ENCODE data around the gene ABHD11.
"Not testable (repeated sequence)": the region's sequence is repeated elsewhere in the genome, so short reads cannot be mapped to it uniquely, and the experiment has no call there.

The ABHD11 gene

DNA sequence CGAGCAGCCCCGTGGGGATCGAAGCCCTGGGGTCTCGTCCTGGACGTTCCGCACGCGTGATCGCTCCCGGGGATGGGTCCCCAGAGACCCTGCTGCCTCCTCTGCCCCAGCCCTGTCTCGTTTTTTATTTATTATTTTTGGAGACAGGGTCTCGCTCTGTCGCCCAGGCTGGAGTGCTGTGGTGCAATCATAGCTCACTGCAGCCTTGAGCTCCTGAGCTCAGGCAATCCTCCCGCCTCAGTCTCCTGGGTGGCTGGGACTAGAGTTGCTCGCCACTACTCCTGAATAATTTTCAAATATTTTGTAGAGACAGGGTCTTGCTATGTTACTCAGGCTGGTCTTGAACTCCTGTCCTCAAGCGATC is 18.8 kb downstream of the ABHD11 start:
- DNase-seq (ENCODE audit: extremely low read depth in 1 of 2, low read depth in 1 of 2): no peak

DNA sequence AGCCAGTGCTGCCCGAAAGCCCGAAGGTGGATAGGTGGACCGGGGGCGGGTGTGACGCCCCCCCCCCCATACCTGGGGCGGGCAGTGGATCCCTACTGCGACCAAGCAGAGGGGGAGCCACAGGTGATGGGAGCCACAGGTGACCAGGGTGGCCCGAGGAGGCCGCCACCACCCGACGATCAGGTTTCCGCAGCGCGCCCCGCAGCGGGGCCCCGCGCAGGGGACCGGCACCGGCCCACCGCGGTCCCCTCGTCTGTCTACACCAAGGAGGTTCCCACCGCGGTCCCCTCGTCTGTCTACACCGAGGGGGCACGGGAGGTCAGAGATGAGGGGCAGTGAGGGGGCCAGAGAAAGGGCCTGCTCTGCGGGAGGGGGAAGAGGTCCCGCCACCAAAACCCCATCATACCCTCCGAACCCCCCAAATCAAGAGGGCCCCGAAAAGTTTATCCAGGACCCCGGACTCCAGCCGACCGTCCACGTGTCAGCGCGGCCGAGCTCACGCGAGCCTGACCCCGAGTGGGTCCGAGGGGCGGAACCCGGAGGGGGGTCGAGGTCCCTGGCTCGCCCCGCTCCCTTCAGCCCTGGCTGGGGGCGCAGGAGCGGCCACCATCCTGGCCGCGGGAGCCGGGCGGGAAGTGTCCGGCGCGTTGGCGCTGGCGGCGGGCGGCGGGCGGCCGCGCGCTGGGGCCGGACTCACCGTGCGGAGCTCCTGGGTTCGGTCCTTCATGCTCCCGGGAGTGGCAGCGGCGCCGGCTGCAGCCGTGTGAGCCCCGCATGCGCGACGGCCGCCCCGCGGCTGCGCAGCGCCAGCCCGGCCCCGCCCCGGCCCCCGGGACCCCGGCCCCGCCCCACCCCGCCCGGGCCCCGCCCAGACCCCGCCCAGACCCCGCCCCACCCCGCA is 19.4 kb downstream of the ABHD11 start, which contains the start of gene STX1A:
STX1A (minus strand) TSS at position 765 of the 901 bp plus-strand sequence; CDS start at position 727, 38 bp downstream.
- DNase-seq (ENCODE audit: extremely low read depth in 1 of 2, low read depth in 1 of 2): peak in 1 of 2 donors; percentile 62

DNA sequence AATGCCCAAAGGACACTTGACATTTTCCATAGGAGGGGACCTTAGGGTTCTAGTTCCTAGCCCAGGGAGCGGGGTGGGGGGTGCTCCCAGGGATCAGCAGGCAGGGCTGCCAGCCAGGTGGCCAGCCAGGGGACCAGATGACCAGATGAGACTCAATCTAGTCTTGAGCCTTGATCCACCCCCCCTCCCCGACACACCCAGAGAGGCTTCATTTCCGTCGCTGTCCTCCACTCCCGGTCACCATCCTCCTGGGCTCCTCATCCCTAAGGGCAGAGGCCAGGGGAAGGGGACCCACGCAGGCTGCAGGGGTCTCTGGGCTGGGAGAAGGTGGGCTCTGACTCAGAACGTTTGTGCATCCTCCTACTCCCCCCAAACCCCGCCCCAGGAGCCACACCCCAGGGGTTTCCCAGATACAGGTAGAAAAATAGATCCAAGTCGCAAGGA is 20.1 kb downstream of the ABHD11 start:
- DNase-seq (ENCODE audit: extremely low read depth in 1 of 2, low read depth in 1 of 2): no peak

DNA sequence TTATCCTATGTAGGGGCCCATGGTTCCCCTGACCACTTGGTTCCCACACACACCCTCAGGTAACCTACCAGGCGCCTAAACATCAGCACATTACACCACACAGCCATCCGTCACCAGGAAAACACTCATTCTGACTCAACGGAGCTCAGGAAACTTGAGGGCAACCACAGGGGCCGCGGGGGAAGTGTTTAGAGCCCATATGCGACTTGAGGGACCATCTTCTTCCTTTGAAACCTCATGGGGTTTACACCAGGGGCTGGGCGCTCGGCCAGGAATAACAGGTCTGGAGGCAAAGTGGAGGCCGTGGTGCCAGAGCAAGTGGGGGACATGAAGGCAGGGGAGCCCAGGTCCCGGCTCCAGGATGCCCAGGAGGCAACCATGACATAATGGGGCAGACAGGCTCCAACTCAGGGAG is 20.6 kb downstream of the ABHD11 start:
- DNase-seq (ENCODE audit: extremely low read depth in 1 of 2, low read depth in 1 of 2): peak; percentile 57 to 60

DNA sequence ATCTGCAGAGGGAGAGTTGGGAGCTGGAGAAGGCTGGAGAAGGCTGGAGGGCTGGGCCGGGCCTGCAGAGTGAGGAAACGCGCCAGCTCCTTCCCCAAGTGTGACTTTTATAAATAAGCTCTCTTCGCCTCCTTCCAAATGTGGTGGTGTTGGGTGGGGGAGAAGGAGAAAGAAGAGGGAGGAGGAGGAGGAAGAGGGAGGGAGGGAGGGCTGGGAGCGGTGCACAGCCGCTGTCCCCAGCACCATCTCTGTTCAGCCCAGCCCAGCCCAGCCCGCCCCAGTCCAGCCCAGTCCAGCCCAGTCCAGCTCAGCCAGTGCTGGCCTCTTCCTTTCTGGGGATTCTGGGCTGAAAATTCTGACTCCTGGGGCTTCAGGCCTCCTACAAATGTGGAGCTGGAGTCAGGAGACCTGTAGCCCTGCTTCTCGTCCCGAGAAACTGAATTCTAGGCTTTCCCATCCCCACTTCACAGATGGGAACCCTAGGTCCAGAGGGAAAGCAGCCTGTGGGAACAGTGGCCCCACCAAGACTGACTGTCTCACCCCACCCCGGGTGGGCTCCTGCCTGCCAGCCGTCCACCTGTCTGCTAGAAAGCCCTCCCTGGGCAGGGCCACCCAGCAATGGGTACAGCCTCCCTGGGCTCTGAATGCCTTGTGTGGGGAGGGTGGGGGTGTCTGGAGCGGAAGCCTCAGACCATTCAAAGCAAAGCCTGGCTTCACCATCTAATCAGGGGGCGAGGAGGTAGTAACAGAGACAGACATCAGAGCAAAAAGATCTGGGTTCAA is 21.4 kb downstream of the ABHD11 start:
- no peak for DNase-seq (ENCODE audit: extremely low read depth in 1 of 2, low read depth in 1 of 2)

DNA sequence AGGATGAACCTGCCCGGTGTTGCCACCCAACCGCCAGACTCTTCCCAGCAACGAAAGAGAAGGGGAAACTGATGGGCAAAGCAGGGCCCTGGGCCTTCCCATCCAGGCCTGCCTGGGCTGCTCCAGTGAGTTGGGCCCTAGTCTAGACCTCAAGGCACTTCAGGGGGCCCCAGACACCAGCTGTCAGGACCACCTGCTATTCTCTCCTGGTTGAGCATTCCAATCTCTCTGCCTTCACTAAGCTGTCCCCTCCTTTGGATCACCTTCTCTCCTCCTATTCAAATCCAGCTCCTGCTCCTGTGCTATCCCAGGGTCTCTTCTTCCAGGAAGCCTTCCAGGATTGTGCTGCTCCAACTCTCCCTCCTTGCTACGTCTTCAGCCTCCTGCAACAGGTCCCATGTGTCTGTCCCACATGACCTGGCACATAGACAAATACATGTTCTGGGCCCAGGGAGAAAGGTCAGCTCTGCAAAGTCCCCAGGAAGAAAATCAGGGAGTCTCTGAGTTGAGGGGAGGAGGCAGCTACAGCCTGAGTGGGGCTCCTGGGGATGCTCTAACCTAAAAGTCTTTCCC is 22.2 kb downstream of the ABHD11 start:
- no peak for DNase-seq (ENCODE audit: extremely low read depth in 1 of 2, low read depth in 1 of 2)

DNA sequence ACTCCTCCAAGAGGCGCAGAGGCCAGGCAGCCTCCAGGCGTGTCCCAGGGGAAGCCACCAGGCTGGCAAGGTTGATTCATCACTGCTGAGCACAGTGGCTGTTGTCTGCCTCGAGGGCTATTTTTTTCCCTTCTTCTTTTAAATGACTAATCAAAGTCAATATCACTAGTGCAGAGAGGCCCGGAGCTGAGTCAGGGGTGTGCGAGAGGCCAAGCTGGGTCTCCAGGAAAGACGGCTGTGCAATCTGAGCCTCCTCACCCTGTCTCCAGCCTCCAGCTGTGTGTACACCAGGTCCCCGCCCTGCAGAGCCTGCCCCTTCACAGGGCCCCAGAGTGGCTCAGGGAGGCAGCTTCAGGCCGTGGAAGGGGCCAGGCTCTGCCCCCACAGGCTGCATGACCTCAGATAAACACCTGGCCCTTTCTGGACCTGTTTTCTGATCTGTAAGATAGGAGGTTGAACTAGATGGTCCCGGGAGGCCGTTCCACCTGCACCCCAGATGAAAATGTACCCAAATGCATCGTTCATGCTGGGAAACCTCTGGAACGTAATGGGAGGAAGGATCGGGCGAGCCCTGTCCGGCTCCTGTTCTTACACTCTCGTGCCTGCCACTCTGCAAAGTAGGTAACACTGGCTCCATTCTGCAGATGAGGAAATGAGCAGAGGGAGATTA is 22.8 kb downstream of the ABHD11 start:
- DNase-seq (ENCODE audit: extremely low read depth in 1 of 2, low read depth in 1 of 2): no peak

DNA sequence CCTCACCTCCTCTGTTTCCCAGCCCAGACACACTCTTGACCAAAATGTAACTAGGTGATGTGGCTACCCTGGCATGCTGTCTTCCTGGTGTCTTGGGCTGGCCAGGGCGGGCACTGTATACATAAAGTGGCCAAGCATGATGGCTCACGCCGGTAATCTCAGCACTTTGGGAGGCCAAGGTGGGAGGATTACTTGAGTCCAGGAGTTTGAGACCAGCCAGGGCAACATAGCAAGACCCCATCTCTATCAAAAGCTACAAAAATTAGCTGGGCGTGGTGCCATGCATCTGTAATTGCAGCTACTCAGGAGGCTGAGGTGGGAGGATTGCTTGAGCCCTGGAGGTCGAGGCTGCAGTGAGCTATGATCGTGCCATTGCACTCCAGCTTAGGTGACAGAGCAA is 25.3 kb downstream of the ABHD11 start:
- not testable (repeated sequence) for DNase-seq (ENCODE audit: extremely low read depth in 1 of 2, low read depth in 1 of 2)

DNA sequence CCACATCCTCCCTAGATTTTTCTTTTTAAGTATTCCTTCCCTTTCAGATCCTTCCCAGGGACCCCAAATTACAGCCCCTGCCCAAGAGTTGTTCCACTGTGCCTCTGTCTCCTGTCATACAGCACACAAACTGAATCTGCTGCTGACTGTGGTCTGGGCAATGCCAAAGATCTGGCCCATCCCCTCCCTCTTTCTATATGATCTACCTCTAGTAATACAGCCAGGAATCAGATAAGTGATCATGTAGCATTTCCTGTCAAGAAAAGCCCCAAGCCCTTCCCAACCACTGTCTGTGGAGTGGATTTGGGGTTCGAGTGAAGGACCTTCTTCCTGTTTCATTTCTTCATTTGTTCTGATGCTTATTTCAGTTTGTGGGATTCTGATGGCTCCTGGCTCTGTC is 25.8 kb downstream of the ABHD11 start:
- DNase-seq (ENCODE audit: extremely low read depth in 1 of 2, low read depth in 1 of 2): no peak

DNA sequence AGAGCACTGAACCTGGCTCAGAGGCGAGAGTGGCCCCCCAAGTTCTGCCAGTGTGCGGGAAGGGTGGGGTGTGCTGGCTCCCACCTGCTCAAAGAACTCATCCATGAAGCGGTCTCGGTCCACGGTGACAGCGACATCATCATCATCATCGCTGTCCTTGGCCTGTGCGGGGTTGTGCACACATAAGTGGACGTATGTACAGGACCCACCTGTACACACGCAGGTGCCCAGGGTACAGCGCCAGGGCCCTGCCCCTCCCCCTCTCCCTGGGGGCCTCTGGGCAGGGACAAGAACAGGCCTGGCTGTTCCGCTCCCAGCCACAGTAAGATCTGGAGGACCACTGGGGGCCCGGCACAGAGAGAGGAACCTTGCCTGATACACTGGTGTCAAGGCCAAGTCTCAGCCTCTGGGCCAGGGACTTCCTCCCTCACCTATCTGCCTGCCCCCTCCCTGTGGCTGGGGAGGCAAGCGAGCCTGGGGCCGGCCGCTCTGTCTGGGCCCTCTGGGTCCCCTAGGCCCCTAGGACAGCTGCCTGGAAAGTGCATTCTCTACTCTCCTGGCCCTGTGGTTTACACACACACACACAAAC is 29.5 kb downstream of the ABHD11 start:
- DNase-seq (ENCODE audit: extremely low read depth in 1 of 2, low read depth in 1 of 2): no peak

DNA sequence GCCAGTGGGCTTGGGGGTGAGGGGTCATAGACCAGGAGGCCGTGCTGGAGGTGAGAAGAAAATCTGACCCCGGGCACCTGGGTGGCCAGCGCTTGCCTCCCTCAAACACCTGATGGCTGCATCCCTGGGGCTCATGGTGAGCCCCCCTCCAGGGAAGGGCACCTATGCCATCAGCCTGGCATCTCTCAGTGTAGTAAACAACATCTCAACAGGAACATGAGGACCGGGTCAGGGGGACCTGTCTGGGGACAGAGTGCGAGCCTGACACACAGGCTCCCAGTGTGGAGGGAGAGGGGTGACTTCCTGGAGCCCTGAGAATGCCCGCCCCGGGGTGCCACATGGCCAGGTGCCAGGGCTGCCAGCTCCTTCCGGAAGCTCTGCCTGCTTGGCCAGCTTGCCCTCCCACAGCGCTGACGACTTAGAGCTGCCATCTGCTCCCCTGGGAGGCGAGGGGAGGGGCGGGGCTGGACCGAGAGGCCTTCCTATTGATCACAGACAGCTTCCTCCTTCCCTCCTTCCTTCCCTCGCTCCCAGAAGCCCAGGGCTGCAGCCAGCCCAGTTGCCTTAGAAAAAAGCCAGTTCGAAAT is 31.5 kb downstream of the ABHD11 start:
- DNase-seq (ENCODE audit: extremely low read depth in 1 of 2, low read depth in 1 of 2): no peak

DNA sequence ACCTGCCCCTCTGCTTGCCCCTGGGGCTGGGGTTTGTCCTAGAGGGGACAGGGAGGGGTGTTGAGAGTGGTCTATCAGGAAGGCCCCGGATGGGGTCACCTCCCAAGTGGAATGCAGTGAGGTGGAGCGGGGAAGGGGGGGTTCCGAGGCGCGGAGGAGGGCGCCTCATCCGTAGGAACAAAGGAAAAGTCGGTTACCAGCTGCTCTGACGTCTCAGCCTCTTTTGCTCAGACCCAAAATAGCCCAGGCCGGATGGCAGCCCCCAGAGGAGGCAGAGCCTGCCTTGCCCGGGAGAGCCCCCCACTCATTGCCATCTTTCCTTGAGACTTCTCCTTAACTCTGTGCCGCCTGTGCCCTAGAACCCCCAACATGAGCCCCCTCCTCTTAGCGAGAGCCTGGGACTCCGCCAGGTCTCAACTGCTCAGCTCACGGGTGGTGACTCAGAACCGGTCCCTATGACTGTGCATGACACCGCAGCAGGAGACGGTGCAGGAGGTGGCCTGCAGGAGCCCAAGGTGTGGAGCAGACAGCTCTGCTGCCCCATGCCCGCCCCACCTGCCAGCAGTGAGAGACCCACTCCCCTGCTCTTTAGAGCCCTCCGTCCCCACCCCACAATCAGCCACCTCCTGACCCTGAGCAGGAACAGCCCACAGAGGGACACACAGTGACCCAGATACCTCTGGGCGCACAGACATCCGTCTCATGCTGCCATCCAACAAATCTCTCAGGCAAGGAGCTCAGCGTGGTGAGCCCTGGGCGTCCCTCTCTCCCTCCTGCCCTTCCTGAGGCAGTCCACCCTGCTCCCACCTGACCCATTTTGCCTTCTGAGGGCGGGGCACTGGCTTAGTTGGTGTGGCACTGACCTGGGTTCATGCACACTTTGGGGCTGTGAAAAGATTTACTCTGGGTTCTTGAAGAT is 32.2 kb downstream of the ABHD11 start:
- no peak for DNase-seq (ENCODE audit: extremely low read depth in 1 of 2, low read depth in 1 of 2)

DNA sequence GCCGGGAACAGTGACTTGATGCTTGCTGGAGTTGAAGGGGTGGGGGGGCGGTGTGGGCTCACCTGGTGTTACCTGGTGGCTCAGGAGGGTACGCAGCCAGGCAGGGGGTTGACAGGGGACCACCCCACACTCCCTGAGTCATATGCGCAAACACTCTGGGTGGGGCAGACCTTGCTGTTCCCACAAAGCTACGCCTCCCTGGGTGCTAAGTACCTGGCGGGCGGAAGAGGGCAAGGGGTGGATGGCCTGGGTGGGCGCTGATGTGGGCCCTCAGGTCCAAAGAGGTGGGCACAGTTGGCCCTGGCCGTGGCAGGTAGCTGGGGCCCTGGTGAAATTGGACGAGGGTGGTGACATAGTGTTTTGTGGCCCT is 33.1 kb downstream of the ABHD11 start:
- no peak for DNase-seq (ENCODE audit: extremely low read depth in 1 of 2, low read depth in 1 of 2)

DNA sequence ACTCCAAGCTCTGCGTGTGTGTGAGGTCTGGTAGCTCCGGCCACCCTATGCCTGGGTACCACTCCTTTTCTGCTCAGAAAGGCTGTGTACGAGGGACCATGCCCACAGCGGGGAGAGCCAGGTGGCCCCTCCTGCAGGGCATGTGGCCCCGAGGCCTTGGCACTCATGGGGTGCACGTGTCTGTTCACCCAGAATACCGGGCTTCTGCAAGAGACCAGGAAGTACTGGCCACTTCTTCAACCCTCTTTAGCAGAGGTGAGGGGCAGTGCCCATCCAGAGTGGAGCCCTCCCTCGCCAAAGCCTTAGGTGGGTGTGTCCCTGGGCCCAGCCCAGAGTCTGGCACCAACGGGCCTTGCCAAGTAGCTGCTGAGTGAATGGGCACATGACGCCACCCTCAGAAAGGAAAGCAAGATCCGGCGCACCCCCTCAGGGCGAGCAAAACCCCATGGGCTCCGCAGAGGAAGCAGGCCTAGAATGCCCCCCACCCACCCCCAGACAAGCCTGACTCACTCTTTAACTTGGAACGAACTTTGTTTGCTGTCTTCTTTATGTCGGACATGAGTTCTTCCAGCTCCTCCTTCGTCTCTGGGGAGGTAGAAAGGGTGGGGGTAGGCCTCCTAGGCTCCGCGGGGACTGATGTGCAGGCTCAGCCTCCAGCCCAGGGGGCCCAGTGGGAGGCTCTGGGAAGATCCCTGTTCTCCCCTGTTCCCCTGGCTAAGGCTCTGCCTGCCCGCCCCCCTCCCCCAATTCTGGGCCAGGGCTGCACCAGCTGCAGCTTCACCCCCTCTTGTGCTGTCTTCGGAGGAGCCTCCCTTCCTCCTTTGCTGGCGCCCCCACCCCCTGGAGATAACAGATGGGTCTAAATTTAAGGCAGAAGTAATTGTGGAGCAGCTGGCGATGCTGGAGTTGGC is 33.7 kb downstream of the ABHD11 start:
- no peak for DNase-seq (ENCODE audit: extremely low read depth in 1 of 2, low read depth in 1 of 2)

DNA sequence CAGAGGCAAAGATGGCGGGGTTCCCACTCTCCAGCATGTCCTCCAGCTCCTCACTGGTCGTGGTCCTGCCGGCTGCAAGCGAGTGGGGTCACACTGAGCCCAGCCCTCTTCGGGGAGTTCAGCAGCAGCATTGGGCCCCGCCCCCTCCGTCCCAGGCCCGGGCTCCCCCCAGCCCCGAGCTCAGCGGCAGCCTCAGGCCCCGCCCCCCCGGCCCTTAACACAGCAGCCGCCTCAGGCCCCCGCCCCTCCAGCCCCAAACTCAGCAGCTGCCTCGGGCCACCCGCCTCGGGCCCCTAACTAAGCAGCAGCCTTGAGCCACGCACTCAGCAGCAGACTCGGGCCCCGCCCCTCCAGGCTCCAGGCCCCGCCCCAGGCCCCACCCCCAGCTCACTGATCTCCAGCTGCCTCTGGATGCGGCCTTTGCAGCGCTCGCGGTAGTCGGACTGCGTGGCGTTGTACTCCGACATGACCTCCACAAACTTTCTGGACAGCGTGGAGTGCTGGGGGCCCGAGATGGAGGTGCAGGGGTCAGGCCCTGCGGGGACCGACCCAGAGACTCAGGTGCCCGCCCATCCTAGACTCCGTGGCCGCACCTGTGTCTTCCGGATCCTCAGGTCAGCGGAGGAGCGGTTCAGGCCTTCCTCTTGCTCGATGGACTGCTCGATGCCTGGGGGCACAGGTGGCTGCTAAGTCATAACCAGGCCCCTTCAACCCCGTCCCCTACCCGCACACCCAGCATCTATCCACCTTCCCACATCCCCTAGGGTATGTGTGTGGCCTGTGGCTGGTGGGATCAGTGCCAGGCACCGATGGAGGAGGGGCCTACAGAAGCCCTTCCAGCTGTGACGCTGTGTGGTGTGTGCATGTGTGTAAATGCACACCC is 34.6 kb downstream of the ABHD11 start:
- DNase-seq (ENCODE audit: extremely low read depth in 1 of 2, low read depth in 1 of 2): no peak

DNA sequence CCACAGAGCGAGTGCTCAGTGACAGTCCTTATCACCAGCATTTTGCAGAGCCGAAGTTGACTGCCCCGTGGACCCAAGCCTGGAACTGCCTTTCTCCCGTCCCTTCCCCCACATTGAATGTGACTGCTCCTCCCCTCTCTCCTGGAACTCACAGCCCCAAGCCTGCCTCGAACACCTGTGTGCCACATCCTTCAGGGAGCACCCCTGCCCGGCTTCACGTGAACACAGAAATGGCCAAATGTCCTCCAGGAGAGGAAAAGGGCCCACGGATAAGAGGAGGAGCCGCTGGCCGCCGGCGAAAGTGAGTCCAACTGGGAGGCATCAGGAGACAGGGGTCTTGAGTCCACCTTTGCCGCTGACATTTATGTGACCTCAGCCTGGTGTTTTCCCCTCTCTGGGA is 35.4 kb downstream of the ABHD11 start:
- DNase-seq (ENCODE audit: extremely low read depth in 1 of 2, low read depth in 1 of 2): no peak

DNA sequence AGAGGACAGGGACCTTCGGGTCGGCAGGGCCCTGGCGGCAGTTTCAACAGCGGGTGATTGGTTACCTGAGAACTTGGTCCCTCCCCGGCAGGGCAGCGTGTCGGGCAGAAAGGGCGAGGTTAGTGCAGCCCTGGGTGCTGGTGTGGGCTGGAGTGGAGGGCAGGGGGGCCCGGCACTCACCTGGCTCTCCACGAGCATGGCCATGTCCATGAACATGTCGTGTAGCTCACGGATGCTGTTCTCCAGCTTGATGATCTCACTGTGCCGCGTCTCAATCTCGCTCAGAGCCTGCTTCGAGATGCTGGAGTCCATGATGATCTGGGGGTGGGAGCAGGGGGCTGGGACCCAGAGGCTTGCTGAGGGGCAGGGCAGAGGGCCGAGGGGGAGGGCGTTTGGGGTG is 35.9 kb downstream of the ABHD11 start:
- no peak for DNase-seq (ENCODE audit: extremely low read depth in 1 of 2, low read depth in 1 of 2)
